ENCODE results near the gene SALL1.

Gene SALL1

DNA sequence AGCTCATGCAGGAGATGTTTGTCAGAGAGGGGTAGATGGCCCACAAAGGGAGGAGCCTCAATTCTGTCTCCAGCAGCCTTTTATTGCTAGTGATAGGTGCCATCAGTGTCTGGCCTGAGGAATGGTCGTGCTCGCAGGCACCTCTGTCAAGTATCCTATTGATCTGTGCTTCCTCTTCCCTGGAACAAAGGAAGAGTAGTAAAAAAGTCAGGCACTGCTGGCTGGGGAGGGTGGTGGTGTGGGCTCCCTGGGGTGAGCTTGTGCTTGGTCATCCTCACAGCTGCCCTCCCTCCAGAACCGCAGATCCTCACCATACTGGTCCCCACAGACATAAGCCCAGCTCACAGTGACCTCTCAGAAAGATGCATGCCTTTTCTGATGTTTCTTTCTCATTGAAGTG, 15.0 kb upstream of the SALL1 start:
- Mint-ChIP-seq H3K9me3 (no peaks in the 10 kb centered on the region), H3K4me1 (no peaks in the 10 kb centered on the region)
- ATAC-seq (replicated peaks; ENCODE audit: extremely low read depth, poor library complexity, severe bottlenecking), result no peak

DNA sequence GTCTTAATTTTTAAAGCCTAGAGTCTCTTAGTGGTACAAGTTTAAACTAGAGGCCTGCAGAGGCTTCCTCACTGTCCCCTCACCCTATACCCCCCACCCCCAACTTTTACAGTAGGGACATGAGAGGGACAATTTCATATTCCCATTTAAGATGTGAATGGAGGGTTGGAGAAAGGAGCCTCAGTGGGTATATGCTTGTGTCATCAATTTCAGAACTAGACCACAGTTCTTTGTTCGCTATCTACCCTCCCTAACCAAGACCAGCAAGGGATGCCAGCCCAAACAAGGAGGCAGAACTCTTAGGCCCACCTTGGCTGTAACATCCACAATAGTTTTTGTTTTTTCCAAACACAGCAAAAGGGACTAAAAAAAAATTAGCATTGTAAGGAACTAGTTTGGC, 14.0 kb upstream of the SALL1 start:
- H3K4me3 Mint-ChIP-seq, result no peak overlapping the region
- H3K27me3 Mint-ChIP-seq, result no peaks in the 10 kb centered on the region
- DNase-seq (ENCODE audit: low spot score in 2 of 2), result no peak
- H3K27ac Mint-ChIP-seq (ENCODE audit: low read depth), result no peak overlapping the region
- no peak for ATAC-seq (replicated peaks; ENCODE audit: extremely low read depth, poor library complexity, severe bottlenecking)
- no peaks in the 10 kb centered on the region for H3K36me3 Mint-ChIP-seq (ENCODE audit: insufficient read depth)
- H3K4me1 Mint-ChIP-seq, result no peaks in the 10 kb centered on the region
- H3K9me3 Mint-ChIP-seq, result no peaks in the 10 kb centered on the region

More for the DNA sequence above, 15.0 kb upstream of the SALL1 start:
- Mint-ChIP-seq H3K4me3 (no peak overlapping the region), H3K36me3 (ENCODE audit: insufficient read depth) (no peaks in the 10 kb centered on the region), H3K27me3 (no peaks in the 10 kb centered on the region), H3K27ac (ENCODE audit: low read depth) (no peak overlapping the region)
- DNase-seq (ENCODE audit: low spot score in 2 of 2), result no peak

DNA sequence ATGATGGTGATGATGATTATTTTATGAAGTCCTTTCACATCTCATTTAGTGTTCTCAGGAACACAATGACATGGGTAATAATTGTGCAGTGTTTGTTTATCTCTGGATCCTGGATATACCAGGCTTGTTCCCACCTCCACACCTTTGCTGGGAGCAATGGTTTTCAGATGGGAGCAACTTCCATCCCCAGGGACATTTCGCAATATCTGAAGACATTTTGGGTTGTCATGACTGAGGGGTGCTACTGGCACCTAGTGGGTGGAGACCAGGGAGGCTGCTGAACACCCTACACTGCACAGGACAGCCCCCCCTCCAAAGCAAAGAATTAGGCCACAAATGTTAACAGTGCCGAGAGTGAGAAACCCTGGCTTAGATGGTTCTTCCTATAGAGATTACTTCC, 13.5 kb upstream of the SALL1 start:
- DNase-seq (ENCODE audit: low spot score in 2 of 2) (no peak), ATAC-seq (replicated peaks; ENCODE audit: extremely low read depth, poor library complexity, severe bottlenecking) (no peak)
- Mint-ChIP-seq H3K9me3 (no peaks in the 10 kb centered on the region), H3K36me3 (ENCODE audit: insufficient read depth) (no peaks in the 10 kb centered on the region), H3K4me1 (no peaks in the 10 kb centered on the region), H3K4me3 (no peak overlapping the region), H3K27ac (ENCODE audit: low read depth) (no peak overlapping the region), H3K27me3 (no peaks in the 10 kb centered on the region)

DNA sequence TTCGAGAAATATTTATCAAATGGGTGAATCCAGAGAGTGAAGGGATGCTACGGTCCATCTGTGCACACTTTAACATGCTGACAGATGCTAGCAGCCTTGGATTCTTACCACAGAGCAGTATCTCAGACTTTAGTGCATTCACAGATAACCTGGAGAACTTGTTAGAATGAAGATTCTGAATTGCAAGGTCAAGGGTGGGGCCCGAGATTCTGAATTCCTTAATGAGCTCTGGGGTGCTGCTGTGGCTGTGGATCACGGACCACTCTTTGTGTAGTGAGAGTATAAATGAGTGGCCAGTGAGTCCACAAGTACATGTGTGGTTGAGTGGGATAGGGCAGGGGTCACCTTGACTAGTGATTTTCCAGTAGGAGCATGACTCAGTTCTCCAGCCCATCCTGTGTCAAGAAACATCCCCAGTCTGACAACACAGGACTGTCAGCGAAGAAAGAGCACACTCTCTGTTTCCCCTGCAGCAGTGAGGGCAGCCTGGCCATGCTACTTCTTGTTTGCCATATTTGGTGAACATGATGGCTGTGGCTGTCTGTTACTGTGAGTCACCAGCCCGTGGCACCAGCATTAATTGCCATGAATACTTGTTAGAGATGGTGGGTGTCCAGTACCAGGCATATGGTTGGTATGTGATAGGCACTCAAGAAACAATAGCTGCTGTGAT, 13.0 kb upstream of the SALL1 start:
- Mint-ChIP-seq H3K4me3 (no peak overlapping the region), H3K27ac (ENCODE audit: low read depth) (no peak overlapping the region), H3K36me3 (ENCODE audit: insufficient read depth) (no peaks in the 10 kb centered on the region), H3K4me1 (no peaks in the 10 kb centered on the region), H3K27me3 (no peaks in the 10 kb centered on the region), H3K9me3 (no peaks in the 10 kb centered on the region)
- ATAC-seq (replicated peaks; ENCODE audit: extremely low read depth, poor library complexity, severe bottlenecking) (no peak), DNase-seq (ENCODE audit: low spot score in 2 of 2) (no peak)

DNA sequence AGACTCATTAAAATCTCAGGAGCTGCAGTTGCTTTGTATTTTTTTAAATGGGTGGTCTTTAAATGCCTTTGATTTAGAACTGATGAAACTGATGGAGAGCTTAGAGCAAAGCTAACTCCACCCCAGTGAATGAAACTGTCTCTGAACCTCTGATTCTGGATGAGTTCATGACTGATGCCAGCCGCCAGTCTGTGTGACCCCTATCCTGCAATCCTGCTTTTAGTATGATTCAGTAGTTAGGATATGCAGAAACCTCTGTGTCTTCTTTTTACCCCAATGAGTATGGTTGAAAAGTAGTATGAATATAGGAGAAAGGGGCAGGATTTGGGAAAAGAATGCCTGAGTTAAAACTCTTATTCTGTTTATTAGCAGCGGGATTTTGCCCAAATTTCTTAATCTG, 12.3 kb upstream of the SALL1 start:
- DNase-seq (ENCODE audit: low spot score in 2 of 2), result no peak
- Mint-ChIP-seq H3K36me3 (ENCODE audit: insufficient read depth) (no peaks in the 10 kb centered on the region), H3K4me1 (no peaks in the 10 kb centered on the region), H3K9me3 (no peaks in the 10 kb centered on the region), H3K27me3 (peaks cover under 1% of the 10 kb centered on the region), H3K27ac (ENCODE audit: low read depth) (no peak overlapping the region), H3K4me3 (no peak overlapping the region)
- ATAC-seq (replicated peaks; ENCODE audit: extremely low read depth, poor library complexity, severe bottlenecking), result no peak

DNA sequence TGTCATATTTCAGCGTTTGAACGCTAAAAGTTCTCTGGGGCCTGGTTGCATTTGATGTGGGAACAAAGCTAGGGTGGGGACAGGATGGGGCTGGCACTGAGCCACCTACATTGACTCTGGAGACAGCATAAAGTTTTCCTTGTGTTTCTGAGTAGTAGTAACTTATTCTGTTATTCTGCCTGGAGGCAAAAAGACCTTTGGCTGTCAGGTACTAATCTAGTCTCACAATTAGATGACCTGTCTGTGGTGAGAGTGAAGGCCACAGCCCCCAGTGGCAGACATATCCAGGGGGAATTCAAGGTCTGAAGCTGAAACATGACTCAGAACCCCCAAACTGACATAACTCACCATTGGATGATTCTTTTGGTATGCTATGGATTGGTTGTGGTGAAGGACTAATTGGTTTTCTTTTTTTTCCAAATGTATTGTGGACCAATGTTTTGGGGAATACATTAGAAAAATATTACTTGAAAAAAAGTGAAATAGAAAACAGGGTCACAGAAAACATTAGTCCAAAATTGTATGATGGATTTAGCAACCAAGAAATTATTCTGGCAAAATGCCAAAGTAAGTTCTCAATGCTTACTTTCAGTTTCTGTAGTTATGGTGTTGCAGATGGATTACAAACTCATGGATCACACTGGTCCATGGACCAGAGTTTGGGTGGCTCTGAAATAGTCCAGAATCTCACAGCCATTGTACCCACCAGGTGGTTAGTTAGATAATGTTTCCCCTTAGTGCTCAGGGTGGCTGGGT, 10.5 kb upstream of the SALL1 start:
- no peaks in the 10 kb centered on the region for H3K4me1 Mint-ChIP-seq

DNA sequence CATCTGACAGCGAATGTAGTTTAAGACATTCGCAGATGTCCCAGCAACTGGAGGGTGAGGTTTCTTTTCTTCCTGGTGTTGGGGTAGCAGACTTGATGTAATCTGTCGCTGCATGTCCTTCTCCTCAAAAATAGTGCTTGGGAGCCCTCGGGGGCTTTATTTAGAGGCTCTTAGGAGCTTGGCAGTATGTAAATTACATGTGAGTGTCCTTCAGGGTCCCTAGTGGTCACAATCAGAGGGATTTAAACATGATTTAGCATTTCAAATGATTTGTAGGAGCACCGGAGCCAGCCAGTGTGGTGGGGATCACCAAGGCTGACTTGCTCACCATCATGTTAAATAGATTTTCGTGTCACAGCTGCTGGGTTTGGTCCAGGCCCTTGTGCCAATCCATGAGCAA, 8.8 kb upstream of the SALL1 start:
- H3K27ac Mint-ChIP-seq (ENCODE audit: low read depth), result no peak overlapping the region
- ATAC-seq (replicated peaks; ENCODE audit: extremely low read depth, poor library complexity, severe bottlenecking), result no peak
- H3K27me3 Mint-ChIP-seq, result peaks cover 26% of the 10 kb centered on the region
- H3K9me3 Mint-ChIP-seq, result no peaks in the 10 kb centered on the region
- H3K4me1 Mint-ChIP-seq, result no peaks in the 10 kb centered on the region
- no peak overlapping the region for H3K4me3 Mint-ChIP-seq
- no peaks in the 10 kb centered on the region for H3K36me3 Mint-ChIP-seq (ENCODE audit: insufficient read depth)
- DNase-seq (ENCODE audit: low spot score in 2 of 2), result no peak

More for the DNA sequence above, 10.5 kb upstream of the SALL1 start:
- no peak overlapping the region for H3K4me3 Mint-ChIP-seq
- H3K36me3 Mint-ChIP-seq (ENCODE audit: insufficient read depth), result no peaks in the 10 kb centered on the region
- H3K27ac Mint-ChIP-seq (ENCODE audit: low read depth), result no peak overlapping the region
- no peaks in the 10 kb centered on the region for H3K9me3 Mint-ChIP-seq
- ATAC-seq (replicated peaks; ENCODE audit: extremely low read depth, poor library complexity, severe bottlenecking) (no peak), DNase-seq (ENCODE audit: low spot score in 2 of 2) (no peak)
- peaks cover 17% of the 10 kb centered on the region for H3K27me3 Mint-ChIP-seq

DNA sequence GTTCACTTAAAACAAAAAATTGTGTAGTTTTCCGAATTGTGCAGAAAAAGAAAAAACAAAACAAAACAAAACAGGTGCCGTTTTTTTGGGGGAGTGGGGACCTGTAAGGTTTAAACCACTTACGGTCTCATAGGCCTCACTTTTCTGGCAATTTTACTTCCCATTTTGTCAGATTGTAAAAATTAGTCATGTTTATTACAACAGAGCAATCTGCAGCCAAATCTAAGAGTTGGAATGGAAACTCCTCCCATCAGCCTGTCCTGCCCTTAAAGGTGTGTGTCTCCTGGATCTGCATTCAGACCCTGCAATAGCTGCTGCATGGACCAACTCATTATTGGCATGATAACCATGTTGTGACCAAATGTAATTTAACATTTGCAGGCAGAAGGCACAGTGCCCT, 8.2 kb upstream of the SALL1 start:
- H3K4me3 Mint-ChIP-seq, result no peak overlapping the region
- H3K9me3 Mint-ChIP-seq, result no peaks in the 10 kb centered on the region
- no peak for ATAC-seq (replicated peaks; ENCODE audit: extremely low read depth, poor library complexity, severe bottlenecking)
- H3K27ac Mint-ChIP-seq (ENCODE audit: low read depth), result no peak overlapping the region
- peaks cover 32% of the 10 kb centered on the region for H3K27me3 Mint-ChIP-seq
- H3K4me1 Mint-ChIP-seq, result no peaks in the 10 kb centered on the region
- DNase-seq (ENCODE audit: low spot score in 2 of 2), result no peak
- H3K36me3 Mint-ChIP-seq (ENCODE audit: insufficient read depth), result no peaks in the 10 kb centered on the region

DNA sequence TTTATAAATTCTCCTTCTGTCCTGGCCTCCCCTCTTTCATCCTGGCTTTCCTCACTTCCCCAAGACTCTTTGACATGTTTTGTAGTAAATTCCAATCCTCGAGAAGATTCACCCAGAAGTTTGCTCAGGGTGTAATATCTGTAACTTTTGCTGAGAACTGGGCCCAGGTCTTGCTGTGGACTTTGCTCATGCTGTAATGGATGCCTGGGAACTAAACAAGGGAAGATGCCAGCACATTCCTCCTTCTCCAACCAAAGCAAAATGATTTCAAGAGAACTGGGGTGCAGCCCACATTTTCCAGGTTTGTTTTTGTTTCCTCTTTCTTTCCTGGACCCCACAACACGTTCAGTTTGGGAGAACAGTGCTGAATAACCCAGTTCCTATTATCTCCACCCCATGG, 6.6 kb upstream of the SALL1 start:
- DNase-seq (ENCODE audit: low spot score in 2 of 2), result no peak
- ATAC-seq (replicated peaks; ENCODE audit: extremely low read depth, poor library complexity, severe bottlenecking), result no peak
- H3K27ac Mint-ChIP-seq (ENCODE audit: low read depth), result no peak overlapping the region
- H3K9me3 Mint-ChIP-seq, result peaks cover 5% of the 10 kb centered on the region
- H3K36me3 Mint-ChIP-seq (ENCODE audit: insufficient read depth), result no peaks in the 10 kb centered on the region
- peaks cover 48% of the 10 kb centered on the region for H3K27me3 Mint-ChIP-seq
- no peak overlapping the region for H3K4me3 Mint-ChIP-seq
- H3K4me1 Mint-ChIP-seq, result peaks cover 5% of the 10 kb centered on the region

DNA sequence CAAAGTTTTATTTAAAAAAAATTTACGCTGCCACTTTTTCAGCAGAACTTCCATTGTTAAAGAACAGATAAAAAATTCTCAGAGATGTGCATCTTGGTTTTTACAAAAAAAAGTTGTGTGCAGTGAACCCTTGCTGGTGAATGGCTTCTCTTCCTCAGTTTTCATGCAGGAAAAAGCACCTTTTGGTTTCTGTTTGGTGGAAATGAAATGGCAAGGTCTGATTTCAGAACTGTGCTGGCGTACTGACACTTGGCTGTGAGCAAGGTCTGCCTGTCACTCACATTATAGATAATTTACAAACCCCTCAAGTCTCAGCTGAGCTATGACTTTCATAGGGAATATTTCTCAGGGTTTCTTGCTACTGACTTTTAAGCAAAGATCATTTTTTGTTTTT, 5.7 kb upstream of the SALL1 start:
- no peak overlapping the region for H3K27ac Mint-ChIP-seq (ENCODE audit: low read depth)
- no peaks in the 10 kb centered on the region for H3K36me3 Mint-ChIP-seq (ENCODE audit: insufficient read depth)
- ATAC-seq (replicated peaks; ENCODE audit: extremely low read depth, poor library complexity, severe bottlenecking) (no peak), DNase-seq (ENCODE audit: low spot score in 2 of 2) (no peak)
- H3K4me1 Mint-ChIP-seq, result peaks cover 5% of the 10 kb centered on the region
- H3K9me3 Mint-ChIP-seq, result peaks cover 5% of the 10 kb centered on the region
- no peak overlapping the region for H3K4me3 Mint-ChIP-seq
- H3K27me3 Mint-ChIP-seq, result peaks cover 51% of the 10 kb centered on the region

DNA sequence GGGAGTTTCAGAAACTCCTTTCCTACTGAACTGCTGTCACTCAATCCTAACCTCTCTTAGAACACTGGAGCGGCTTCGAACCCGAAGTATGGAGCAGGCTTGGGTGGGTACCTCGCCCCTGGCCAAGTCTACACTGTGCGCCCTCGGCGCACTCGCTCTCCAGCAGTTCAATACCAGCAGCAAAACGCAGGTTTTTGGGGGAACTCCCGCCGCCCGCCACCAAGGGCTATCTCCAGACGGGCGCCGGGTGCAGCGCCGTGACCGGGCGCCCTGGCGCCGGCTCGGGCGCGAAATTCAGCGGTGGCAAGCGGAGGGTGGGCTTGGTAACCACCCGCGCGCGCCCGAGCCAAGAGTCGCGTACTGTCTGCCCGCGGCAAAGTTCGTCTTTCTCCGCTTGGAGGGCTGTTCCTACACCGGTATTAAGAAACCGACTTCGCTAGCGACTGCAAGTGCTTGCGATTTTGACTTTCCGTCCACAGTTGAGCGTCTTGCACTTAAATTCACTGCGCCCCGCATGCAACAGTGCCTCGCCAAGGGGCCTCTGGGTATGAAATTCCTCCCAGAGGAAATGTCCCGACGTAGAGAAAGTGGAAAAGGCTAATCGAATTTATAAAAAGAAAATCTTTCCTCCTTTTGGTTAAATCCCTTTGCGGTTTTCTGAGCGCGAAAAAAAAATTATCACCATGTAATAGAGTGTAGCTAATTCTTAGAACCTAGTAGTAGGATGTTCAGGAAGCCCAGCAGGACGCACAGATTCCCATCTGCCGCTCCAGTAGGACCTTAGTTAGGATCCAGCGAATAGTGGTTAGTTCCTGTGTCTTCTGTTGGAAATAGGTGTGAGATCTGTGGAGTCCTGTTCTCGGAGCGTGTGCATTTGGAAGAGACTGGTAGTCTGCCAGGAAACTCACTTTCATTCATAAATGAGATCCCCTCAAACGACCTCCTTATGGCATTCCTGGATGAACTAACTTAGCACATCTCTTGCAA, 5.0 kb upstream of the SALL1 start:
- H3K27ac Mint-ChIP-seq (ENCODE audit: low read depth), result no peak overlapping the region
- H3K36me3 Mint-ChIP-seq (ENCODE audit: insufficient read depth), result no peaks in the 10 kb centered on the region
- no peak overlapping the region for H3K4me3 Mint-ChIP-seq
- ATAC-seq (replicated peaks; ENCODE audit: extremely low read depth, poor library complexity, severe bottlenecking), result no peak
- no peak for DNase-seq (ENCODE audit: low spot score in 2 of 2)
- H3K9me3 Mint-ChIP-seq, result peaks cover 5% of the 10 kb centered on the region
- peaks cover 5% of the 10 kb centered on the region for H3K4me1 Mint-ChIP-seq
- H3K27me3 Mint-ChIP-seq, result peaks cover 51% of the 10 kb centered on the region

DNA sequence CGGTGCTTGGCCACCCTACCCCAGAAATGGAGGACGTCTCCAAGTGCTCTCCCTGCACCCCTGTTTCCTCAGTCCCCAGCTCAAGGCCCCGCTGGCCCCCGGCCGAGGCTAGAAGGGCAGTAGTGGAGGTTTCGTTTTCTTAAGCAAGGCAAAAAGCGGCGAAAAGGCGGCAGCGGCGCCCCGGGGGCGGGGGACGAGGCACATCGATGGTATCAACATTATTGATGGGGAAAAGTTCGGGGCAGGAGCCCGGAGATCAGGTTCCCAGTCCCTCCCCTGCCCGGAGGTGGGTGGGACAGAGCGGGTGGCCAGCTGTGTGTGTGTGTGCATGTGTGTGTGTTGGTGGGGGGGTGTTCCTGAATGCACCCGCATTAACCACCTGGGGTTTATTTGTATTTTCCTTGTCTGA, 4.1 kb upstream of the SALL1 start:
- Mint-ChIP-seq H3K9me3 (peaks cover 5% of the 10 kb centered on the region), H3K27me3 (peaks cover 56% of the 10 kb centered on the region), H3K27ac (ENCODE audit: low read depth) (no peak overlapping the region), H3K36me3 (ENCODE audit: insufficient read depth) (no peaks in the 10 kb centered on the region), H3K4me3 (no peak overlapping the region), H3K4me1 (peaks cover 5% of the 10 kb centered on the region)
- DNase-seq (ENCODE audit: low spot score in 2 of 2) (no peak), ATAC-seq (replicated peaks; ENCODE audit: extremely low read depth, poor library complexity, severe bottlenecking) (no peak)

Data from central memory CD8-positive, alpha-beta T cell (primary cell).